Activated T-helper 2 cell treated with anti-CD3 and anti-CD28 coated beads, Interferon-gamma antibody, Interleukin-2, Interleukin-4, amounts not matched to agents 10 μg/mL and 5 μg/mL and 100 μg/mL, durations not matched to agents 14 hours and 24 hours and 36 hours (primary cell): ENCODE measurements around the gene TOR4A. TPM values are rescaled to one million over a fixed set of nuclear protein-coding genes. Genes with fewer than 3 reads are reported as not detected.
"Not testable (repeated sequence)": the region's sequence is repeated elsewhere in the genome, so short reads cannot be mapped to it uniquely, and the experiment has no call there.

Experiments
- DNase-seq: peaks from one replicate; pipeline ENCODE4 v3.0.0; 2021; ENCODE audit warnings: low spot score
- H3K27ac Mint-ChIP-seq: one replicate; pipeline ENCODE4 v1.8.0; 2021; ENCODE audit warnings: mixed read lengths
- H3K27me3 Mint-ChIP-seq: one replicate; pipeline ENCODE4 v1.8.0; 2021; ENCODE audit warnings: low read depth, mixed read lengths
- H3K36me3 Mint-ChIP-seq: one replicate; pipeline ENCODE4 v1.8.0; 2021; ENCODE audit warnings: low read depth, mixed read lengths
- H3K4me1 Mint-ChIP-seq: one replicate; pipeline ENCODE4 v1.8.0; 2021; ENCODE audit warnings: low read depth, mixed read lengths
- H3K4me3 Mint-ChIP-seq: one replicate; pipeline ENCODE4 v1.8.0; 2021; ENCODE audit warnings: low read depth, mild to moderate bottlenecking, moderate library complexity, mixed read lengths
- H3K9me3 Mint-ChIP-seq: one replicate; pipeline ENCODE4 v1.8.0; 2021; ENCODE audit warnings: mixed read lengths
- intact Hi-C: fragments of 100-400 bp; cut with micrococcal nuclease; formaldehyde crosslinking; loops from one replicate; pipeline ENCODE4 v1.15.1; 2023
- total RNA-seq: library from RNA; stranded (reverse); gene quantifications from 2 replicates; pipeline ENCODE4 v1.2.3, GENCODE V29; 2022

TOR4A gene
- total RNA-seq, 1 donor from 2014 or later = 17.2 TPM

GRCh38 chr9:137234055-137234697 lies 43.4 kb upstream of the TOR4A start:
- H3K4me1 Mint-ChIP-seq = peaks cover 4% of the 10 kb centered on the region
- intact Hi-C loops = no loop called here
- no peak overlapping the region for H3K27ac Mint-ChIP-seq
- no peak overlapping the region for H3K4me3 Mint-ChIP-seq
- peaks cover 3% of the 10 kb centered on the region for H3K27me3 Mint-ChIP-seq
- no peaks in the 10 kb centered on the region for H3K36me3 Mint-ChIP-seq
- DNase-seq = no peak
- no peaks in the 10 kb centered on the region for H3K9me3 Mint-ChIP-seq

- no peak for DNase-seq
- H3K9me3 Mint-ChIP-seq = no peaks in the 10 kb centered on the region
- peaks cover 4% of the 10 kb centered on the region for H3K4me1 Mint-ChIP-seq
- H3K4me3 Mint-ChIP-seq = no peak overlapping the region
- intact Hi-C loops = loop anchor here (5.0 kb wide), 3 partner anchors 48 to 188 kb away; partner anchors contain the start of genes ANAPC2, MAN1B1, NPDC1 and SSNA1
- H3K36me3 Mint-ChIP-seq = no peaks in the 10 kb centered on the region
- peaks cover 3% of the 10 kb centered on the region for H3K27me3 Mint-ChIP-seq
- no peak overlapping the region for H3K27ac Mint-ChIP-seq
These were observed 42.6 kb upstream of the TOR4A start for GRCh38 chr9:137234758-137235423.

- Mint-ChIP-seq H3K4me3 (no peak overlapping the region), H3K27me3 (peaks cover 3% of the 10 kb centered on the region), H3K4me1 (peaks cover 4% of the 10 kb centered on the region), H3K36me3 (no peaks in the 10 kb centered on the region), H3K9me3 (no peaks in the 10 kb centered on the region), H3K27ac (no peak overlapping the region)
- DNase-seq = no peak
- intact Hi-C loops = loop anchor here (5.0 kb wide), 3 partner anchors 48 to 188 kb away; partner anchors contain the start of genes ANAPC2, MAN1B1, NPDC1 and SSNA1
These were observed 41.9 kb upstream of the TOR4A start for GRCh38 chr9:137235424-137236237.

GRCh38 chr9:137236238-137236935 lies 41.1 kb upstream of the TOR4A start:
- DNase-seq = peak; percentile 83
- no peak overlapping the region for H3K4me3 Mint-ChIP-seq
- intact Hi-C loops = loop anchor here (5.0 kb wide), 3 partner anchors 49 to 189 kb away; partner anchors contain the start of genes ANAPC2, MAN1B1, NPDC1 and SSNA1

GRCh38 chr9:137236936-137237421 lies 40.5 kb upstream of the TOR4A start:
- Mint-ChIP-seq H3K27ac (no peak overlapping the region), H3K27me3 (peaks cover 3% of the 10 kb centered on the region), H3K36me3 (peaks cover 6% of the 10 kb centered on the region), H3K4me3 (no peak overlapping the region), H3K9me3 (no peaks in the 10 kb centered on the region), H3K4me1 (peaks cover 4% of the 10 kb centered on the region)
- no peak for DNase-seq
- intact Hi-C loops = loop anchor here (5.0 kb wide), 3 partner anchors 50 to 190 kb away; partner anchors contain the start of genes ANAPC2, MAN1B1, NPDC1 and SSNA1

More at GRCh38 chr9:137236238-137236935, 41.1 kb upstream of the TOR4A start:
- Mint-ChIP-seq H3K27me3 (peaks cover 3% of the 10 kb centered on the region), H3K36me3 (peaks cover 5% of the 10 kb centered on the region), H3K27ac (no peak overlapping the region), H3K4me1 (peaks cover 4% of the 10 kb centered on the region), H3K9me3 (no peaks in the 10 kb centered on the region)

- peaks cover 17% of the 10 kb centered on the region for H3K36me3 Mint-ChIP-seq
- intact Hi-C loops = loop anchor here (5.0 kb wide), 3 partner anchors 51 to 191 kb away; partner anchors contain the start of genes ANAPC2, MAN1B1, NPDC1 and SSNA1
- no peak for DNase-seq
- no peak overlapping the region for H3K27ac Mint-ChIP-seq
- no peaks in the 10 kb centered on the region for H3K9me3 Mint-ChIP-seq
- no peak overlapping the region for H3K4me3 Mint-ChIP-seq
- H3K27me3 Mint-ChIP-seq = peaks cover 3% of the 10 kb centered on the region
- H3K4me1 Mint-ChIP-seq = peaks cover 12% of the 10 kb centered on the region
These were observed 39.5 kb upstream of the TOR4A start for GRCh38 chr9:137237759-137238726.

- not testable (repeated sequence) for H3K9me3 Mint-ChIP-seq
These were observed 37.9 kb upstream of the TOR4A start for GRCh38 chr9:137239541-137240200.

GRCh38 chr9:137240318-137240840 lies 37.1 kb upstream of the TOR4A start:
- Mint-ChIP-seq H3K4me3 (peak overlapping the region; percentile 79), H3K4me1 (peaks cover 14% of the 10 kb centered on the region), H3K27me3 (no peaks in the 10 kb centered on the region), H3K36me3 (peaks cover 27% of the 10 kb centered on the region), H3K9me3 (no peaks in the 10 kb centered on the region), H3K27ac (peak overlapping the region; percentile 46)
- intact Hi-C loops = loop anchor here (5.0 kb wide), 1 partner anchor 113 kb away; no protein-coding TSS in a partner anchor
- no peak for DNase-seq

More at GRCh38 chr9:137239541-137240200, 37.9 kb upstream of the TOR4A start:
- intact Hi-C loops = loop anchor here (5.0 kb wide), 4 partner anchors 52 to 192 kb away; partner anchors contain the start of genes ANAPC2, MAN1B1, NPDC1 and SSNA1
- Mint-ChIP-seq H3K4me1 (peaks cover 14% of the 10 kb centered on the region), H3K4me3 (peak overlapping the region; percentile 79), H3K36me3 (peaks cover 27% of the 10 kb centered on the region), H3K27ac (peak overlapping the region; percentile 46)
- not testable (repeated sequence) for DNase-seq, H3K27me3 Mint-ChIP-seq

GRCh38 chr9:137240841-137241489 lies 36.6 kb upstream of the TOR4A start, which contains the start of gene TUBB4B:
Gene TUBB4B (plus strand): TSS chr9:137241287. CDS start chr9:137241361, 74 bp downstream.
- no peaks in the 10 kb centered on the region for H3K9me3 Mint-ChIP-seq
- H3K36me3 Mint-ChIP-seq = peaks cover 27% of the 10 kb centered on the region
- no peaks in the 10 kb centered on the region for H3K27me3 Mint-ChIP-seq
- H3K4me1 Mint-ChIP-seq = peaks cover 14% of the 10 kb centered on the region
- H3K27ac Mint-ChIP-seq = peak within 1 kb of the TSS; percentile 92
- DNase-seq = peak; percentile 98
- H3K4me3 Mint-ChIP-seq = peak within 1 kb of the TSS; percentile 89
- intact Hi-C loops = loop anchor here (1.0 to 5.0 kb wide), 3 partner anchors 14 to 114 kb away; partner anchors contain the start of gene NELFB
